ENCODE measurements around the gene ZC3H12C.

The ZC3H12C gene

DNA sequence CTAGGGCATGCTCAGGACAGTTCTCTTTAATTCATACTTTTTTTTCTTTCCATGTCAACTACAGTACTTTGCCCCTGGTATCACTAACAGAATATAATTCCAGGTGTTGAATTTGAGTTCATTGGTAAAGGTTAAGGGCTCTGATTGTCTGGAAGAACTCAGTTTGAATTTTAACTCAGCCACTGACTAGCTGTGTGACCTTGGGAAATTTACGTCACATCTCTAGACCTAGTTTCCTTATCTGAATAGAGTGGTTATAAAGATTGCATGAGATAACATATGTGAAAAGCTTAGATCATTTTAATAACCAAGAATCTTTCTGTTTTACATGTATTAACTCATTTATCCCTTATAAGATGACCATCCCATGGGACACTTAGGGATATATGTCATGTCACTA lies 15.8 kb upstream of the ZC3H12C start:
- WGBS, 2 experiments (ENCODE audit: insufficient coverage in 2 of 2), result no CpG with 5 or more reads among the region's 1 CpG
- H3K27ac ChIP-seq (ENCODE audit: low read depth, low read length, severe bottlenecking), result peak overlapping the region; percentile 32
- H3K4me3 ChIP-seq (ENCODE audit: extremely low read depth, insufficient read depth, low read length, poor library complexity, severe bottlenecking), result no peak overlapping the region
- H3K4me1 ChIP-seq (ENCODE audit: control insufficient read depth, insufficient read depth, low read length, poor library complexity, severe bottlenecking), result peaks cover 8% of the 10 kb centered on the region
- H3K36me3 ChIP-seq (ENCODE audit: control insufficient read depth, insufficient read depth, low read length), result no peaks in the 10 kb centered on the region
- peaks cover 6% of the 10 kb centered on the region for H3K9me3 ChIP-seq (ENCODE audit: control insufficient read depth, low read length)

DNA sequence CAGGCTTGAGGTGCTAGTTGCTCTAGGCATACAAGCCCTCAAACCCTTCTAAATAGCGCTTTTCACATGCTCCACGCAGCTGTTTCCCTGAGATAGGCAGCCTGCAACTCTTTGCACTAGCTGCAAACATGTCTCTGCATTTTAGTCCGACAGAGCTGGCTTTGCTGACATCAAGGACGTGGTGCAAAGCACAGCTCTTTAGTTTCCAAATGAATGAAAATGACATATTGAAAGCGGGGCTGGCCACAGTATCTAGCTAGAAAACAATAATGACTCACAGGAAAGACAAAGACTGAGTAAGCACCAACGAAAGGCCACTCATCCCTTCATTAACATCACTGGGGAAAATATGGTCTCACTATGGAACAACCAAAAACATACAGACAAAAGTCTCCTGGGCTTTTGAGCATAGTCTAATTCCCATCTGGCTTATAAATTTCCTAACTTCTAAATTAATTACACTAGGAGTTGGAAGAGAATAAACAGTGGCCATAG lies 15.3 kb upstream of the ZC3H12C start:
- WGBS, 2 experiments (ENCODE audit: insufficient coverage in 2 of 2), result 40 to 48% methylated on average over 4 to 6 of the region's 6 CpGs
- Histone ChIP-seq H3K27ac (ENCODE audit: low read depth, low read length, severe bottlenecking) (peak overlapping the region; percentile 32), H3K9me3 (ENCODE audit: control insufficient read depth, low read length) (peaks cover 6% of the 10 kb centered on the region), H3K4me1 (ENCODE audit: control insufficient read depth, insufficient read depth, low read length, poor library complexity, severe bottlenecking) (peaks cover 8% of the 10 kb centered on the region), H3K36me3 (ENCODE audit: control insufficient read depth, insufficient read depth, low read length) (no peaks in the 10 kb centered on the region), H3K4me3 (ENCODE audit: extremely low read depth, insufficient read depth, low read length, poor library complexity, severe bottlenecking) (no peak overlapping the region)

DNA sequence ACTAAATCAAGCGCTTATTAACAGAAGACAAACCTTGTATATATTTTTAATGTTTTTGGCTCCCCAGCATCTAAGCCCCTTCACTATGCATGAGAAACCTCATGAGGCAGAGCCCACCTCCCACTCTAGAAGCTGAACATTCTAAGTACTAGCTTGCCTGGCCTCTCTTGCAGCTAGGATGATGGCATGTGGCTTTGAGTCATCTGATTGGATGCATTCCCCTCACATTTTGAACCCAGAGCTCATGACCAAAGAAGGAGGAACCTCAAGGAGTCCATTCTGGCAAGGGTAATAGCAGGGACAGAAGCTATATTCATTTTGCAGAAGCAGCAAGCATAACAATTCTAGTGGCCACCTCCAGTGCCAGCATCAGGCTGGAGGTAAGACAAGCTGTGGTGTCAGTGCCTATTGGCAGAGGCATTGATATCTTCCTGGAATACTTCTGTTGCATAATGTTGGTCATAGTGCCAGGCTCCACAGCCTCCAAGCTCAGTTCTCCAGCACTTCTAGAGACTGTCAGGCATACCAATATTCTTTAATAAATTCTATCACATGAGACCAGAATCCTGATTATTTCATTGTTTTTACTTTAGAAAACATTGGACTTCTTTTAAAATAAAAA lies 14.2 kb upstream of the ZC3H12C start:
- H3K36me3 ChIP-seq (ENCODE audit: control insufficient read depth, insufficient read depth, low read length), result no peaks in the 10 kb centered on the region
- no CpG with 5 or more reads among the region's 1 CpG for whole genome bisulfite sequencing, 2 experiments (ENCODE audit: insufficient coverage in 2 of 2)
- peaks cover 6% of the 10 kb centered on the region for H3K9me3 ChIP-seq (ENCODE audit: control insufficient read depth, low read length)
- H3K27ac ChIP-seq (ENCODE audit: low read depth, low read length, severe bottlenecking), result no peak overlapping the region
- H3K4me1 ChIP-seq (ENCODE audit: control insufficient read depth, insufficient read depth, low read length, poor library complexity, severe bottlenecking), result peaks cover 8% of the 10 kb centered on the region
- H3K4me3 ChIP-seq (ENCODE audit: extremely low read depth, insufficient read depth, low read length, poor library complexity, severe bottlenecking), result no peak overlapping the region

DNA sequence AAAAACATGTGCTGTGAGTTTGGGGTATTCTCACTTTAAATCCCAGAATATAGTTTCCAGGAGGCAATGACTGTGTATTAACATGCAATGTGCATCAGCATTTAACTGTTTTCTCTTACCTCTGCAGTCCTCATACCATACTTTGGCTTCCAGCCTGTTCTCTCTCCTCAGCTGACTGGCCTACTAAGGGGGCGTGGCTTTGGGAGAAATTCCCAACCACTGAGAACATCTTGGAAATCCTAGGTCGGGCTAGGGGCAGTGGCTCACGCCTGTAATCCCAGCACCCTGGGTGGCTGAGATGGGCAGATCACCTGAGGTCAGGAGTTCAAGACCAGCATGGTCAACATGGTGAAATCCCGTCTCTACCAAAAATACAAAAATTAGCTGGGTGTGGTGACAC lies 13.5 kb upstream of the ZC3H12C start:
- Histone ChIP-seq H3K4me3 (ENCODE audit: extremely low read depth, insufficient read depth, low read length, poor library complexity, severe bottlenecking) (no peak overlapping the region), H3K27ac (ENCODE audit: low read depth, low read length, severe bottlenecking) (no peak overlapping the region), H3K36me3 (ENCODE audit: control insufficient read depth, insufficient read depth, low read length) (no peaks in the 10 kb centered on the region), H3K4me1 (ENCODE audit: control insufficient read depth, insufficient read depth, low read length, poor library complexity, severe bottlenecking) (peaks cover 8% of the 10 kb centered on the region), H3K9me3 (ENCODE audit: control insufficient read depth, low read length) (peaks cover 6% of the 10 kb centered on the region)
- 89 to 100% methylated on average over 3 of the region's 4 CpGs for WGBS, 2 experiments (ENCODE audit: insufficient coverage in 2 of 2)

DNA sequence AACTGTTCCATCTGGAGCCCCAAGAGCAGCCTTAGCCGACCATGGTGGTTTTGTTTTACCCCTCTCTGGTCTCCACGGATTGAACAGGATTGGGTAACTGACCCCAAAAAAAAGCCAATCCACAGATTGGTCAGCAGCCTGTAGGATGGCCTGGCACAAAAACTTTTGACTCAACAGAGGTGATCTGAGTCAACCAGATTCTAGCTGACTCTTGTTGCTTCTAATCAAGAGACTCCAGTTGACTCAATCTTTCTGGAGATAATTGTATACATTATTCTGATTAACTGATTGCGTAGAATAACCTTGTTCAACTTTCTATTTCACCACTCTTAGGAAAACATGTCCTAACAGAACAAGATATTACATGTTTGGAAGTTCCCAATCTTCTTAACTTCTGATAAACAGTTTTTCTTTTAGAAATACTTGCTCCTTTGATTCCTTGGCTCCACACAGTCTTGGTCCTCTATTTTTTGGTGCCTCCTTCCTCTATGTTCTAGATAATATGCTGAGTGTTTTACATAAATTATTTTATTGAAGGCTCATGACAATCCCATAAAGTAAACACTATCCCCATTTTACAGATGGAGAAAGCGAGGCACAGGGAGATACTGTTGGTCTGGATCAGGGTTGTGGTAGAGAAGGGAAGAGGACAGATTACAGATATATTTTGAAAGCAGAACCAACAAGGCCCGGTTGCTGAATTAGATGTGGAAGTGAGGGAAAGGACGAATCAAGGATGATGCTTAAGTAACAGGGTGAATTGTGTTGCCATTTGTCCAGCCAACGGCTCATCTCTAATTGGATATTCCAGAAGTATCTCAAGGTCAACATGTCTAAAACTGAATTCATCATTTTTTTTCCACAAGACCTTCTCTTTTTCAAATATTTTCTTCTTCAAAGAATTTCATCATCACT lies 11.5 kb upstream of the ZC3H12C start:
- Histone ChIP-seq H3K4me1 (ENCODE audit: control insufficient read depth, insufficient read depth, low read length, poor library complexity, severe bottlenecking) (peaks cover 5% of the 10 kb centered on the region), H3K36me3 (ENCODE audit: control insufficient read depth, insufficient read depth, low read length) (no peaks in the 10 kb centered on the region), H3K4me3 (ENCODE audit: extremely low read depth, insufficient read depth, low read length, poor library complexity, severe bottlenecking) (no peak overlapping the region), H3K27ac (ENCODE audit: low read depth, low read length, severe bottlenecking) (no peak overlapping the region), H3K9me3 (ENCODE audit: control insufficient read depth, low read length) (peaks cover 6% of the 10 kb centered on the region)
- 93 to 94% methylated on average over 4 to 6 of the region's 7 CpGs for whole genome bisulfite sequencing, 2 experiments (ENCODE audit: insufficient coverage in 2 of 2)

DNA sequence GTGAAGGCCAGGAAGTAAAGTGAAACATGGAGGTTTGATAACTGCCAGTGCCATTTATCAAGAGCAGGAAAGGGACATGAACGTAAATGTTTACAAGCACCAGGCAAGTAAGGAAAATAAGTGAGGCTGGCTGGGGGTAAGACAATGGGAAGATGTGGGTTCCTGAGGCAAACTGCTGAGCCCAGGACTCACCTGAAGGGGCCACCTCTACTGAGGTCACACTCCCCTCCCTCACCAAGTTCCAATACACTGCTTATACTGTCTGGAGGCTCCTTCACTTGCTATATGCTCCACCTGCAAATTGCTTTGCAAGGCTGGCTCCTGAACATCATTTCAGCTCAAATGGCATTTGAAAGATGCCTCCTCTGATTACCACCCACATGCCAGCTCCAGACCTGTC lies 10.3 kb upstream of the ZC3H12C start:
- Histone ChIP-seq H3K36me3 (ENCODE audit: control insufficient read depth, insufficient read depth, low read length) (no peaks in the 10 kb centered on the region), H3K9me3 (ENCODE audit: control insufficient read depth, low read length) (peaks cover 6% of the 10 kb centered on the region), H3K27ac (ENCODE audit: low read depth, low read length, severe bottlenecking) (no peak overlapping the region), H3K4me3 (ENCODE audit: extremely low read depth, insufficient read depth, low read length, poor library complexity, severe bottlenecking) (no peak overlapping the region), H3K4me1 (ENCODE audit: control insufficient read depth, insufficient read depth, low read length, poor library complexity, severe bottlenecking) (peaks cover 5% of the 10 kb centered on the region)
- 67% methylated on average over 1 of the region's 1 CpG; no CpG with 5 or more reads in 1 of the 2 experiments for WGBS, 2 experiments (ENCODE audit: insufficient coverage in 2 of 2)

DNA sequence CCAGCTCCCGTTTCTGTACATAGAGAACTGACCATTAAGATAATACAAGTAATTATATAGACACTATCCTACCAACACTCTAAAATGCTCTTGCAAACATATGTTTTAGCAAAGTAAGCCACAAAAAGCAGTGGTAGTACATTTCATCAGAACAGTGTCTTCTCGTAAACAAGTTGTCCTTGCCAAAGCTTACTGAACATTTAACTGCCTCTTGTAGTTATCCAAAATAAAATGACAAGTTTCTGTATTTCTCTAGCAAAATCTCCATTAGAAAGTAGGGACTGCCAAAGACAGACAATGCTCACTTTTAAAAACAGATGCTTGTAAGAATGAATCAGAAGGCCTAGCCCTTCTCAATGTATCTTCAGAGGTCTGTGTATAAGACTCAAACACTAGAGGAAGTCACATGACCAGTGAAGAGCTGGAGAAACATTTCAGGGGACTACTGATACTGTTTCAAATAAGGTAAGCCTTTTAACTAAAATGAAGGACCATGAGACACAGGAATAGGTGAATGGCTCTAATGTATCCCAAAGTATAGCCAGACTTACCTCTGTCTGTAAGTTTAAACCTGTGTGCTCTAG lies 7.8 kb upstream of the ZC3H12C start:
- no peak overlapping the region for H3K27ac ChIP-seq (ENCODE audit: low read depth, low read length, severe bottlenecking)
- H3K4me3 ChIP-seq (ENCODE audit: extremely low read depth, insufficient read depth, low read length, poor library complexity, severe bottlenecking), result no peak overlapping the region
- H3K9me3 ChIP-seq (ENCODE audit: control insufficient read depth, low read length), result no peaks in the 10 kb centered on the region
- H3K36me3 ChIP-seq (ENCODE audit: control insufficient read depth, insufficient read depth, low read length), result no peaks in the 10 kb centered on the region
- 100% methylated on average over 1 of the region's 2 CpGs for WGBS, 2 experiments (ENCODE audit: insufficient coverage in 2 of 2)
- H3K4me1 ChIP-seq (ENCODE audit: control insufficient read depth, insufficient read depth, low read length, poor library complexity, severe bottlenecking), result peaks cover 5% of the 10 kb centered on the region

DNA sequence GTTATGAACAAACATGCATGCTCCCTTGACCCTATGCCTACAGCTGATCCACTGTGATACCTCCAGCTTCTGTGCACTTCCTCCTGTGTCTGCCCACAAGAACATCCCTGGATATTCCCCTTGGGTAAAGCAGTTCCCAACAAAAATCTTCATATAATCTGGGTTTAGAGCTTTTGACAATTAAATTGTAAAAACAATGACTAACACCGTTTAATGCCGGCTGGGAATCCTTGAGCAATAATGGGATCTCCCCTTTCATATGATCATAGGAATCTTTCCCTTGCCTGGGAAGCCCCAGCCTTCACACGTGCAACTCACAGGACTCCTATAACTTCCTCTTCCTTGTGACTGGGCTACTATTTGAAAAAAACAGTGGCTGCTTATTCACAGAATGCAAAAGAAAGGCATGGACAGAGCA lies 6.3 kb upstream of the ZC3H12C start:
- Histone ChIP-seq H3K9me3 (ENCODE audit: control insufficient read depth, low read length) (no peaks in the 10 kb centered on the region), H3K4me3 (ENCODE audit: extremely low read depth, insufficient read depth, low read length, poor library complexity, severe bottlenecking) (no peak overlapping the region), H3K36me3 (ENCODE audit: control insufficient read depth, insufficient read depth, low read length) (no peaks in the 10 kb centered on the region), H3K4me1 (ENCODE audit: control insufficient read depth, insufficient read depth, low read length, poor library complexity, severe bottlenecking) (peaks cover 5% of the 10 kb centered on the region), H3K27ac (ENCODE audit: low read depth, low read length, severe bottlenecking) (no peak overlapping the region)
- WGBS, 2 experiments (ENCODE audit: insufficient coverage in 2 of 2), result 75% methylated on average over 1 of the region's 3 CpGs; no CpG with 5 or more reads in 1 of the 2 experiments

DNA sequence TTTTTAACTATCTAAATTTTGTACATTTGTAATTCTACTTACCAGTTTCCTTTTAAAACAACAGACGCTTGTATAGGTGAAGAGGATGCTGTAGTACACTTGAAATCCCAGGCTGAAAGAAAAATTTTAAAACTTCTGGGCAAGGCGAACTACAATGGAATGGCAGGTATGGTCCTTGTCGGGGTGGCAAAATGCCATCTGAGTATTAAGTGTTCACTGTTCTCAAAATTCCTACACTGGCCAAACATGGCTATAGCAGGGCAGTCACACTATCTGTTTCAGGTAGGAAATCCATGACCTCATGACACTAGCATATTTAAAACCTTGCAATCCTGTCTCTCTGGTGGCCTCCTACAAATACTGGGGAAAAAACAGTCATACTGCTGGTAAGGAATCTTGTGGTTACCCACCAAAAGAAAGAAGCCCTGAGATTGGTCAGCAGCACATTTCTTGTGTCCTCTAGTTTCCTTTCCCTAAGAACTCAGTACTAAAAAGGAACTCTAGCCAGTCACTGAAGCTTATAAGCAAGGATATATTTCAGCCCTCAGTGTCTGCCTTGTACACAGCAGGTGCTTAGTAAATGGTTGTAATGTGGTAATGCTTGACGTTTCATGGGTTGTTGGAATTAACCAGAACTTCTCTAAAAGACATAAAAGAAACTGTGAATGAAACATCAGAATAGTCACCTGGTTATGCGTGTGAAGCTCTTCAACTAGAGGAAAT lies 5.2 kb upstream of the ZC3H12C start:
- Histone ChIP-seq H3K4me1 (ENCODE audit: control insufficient read depth, insufficient read depth, low read length, poor library complexity, severe bottlenecking) (peaks cover 5% of the 10 kb centered on the region), H3K4me3 (ENCODE audit: extremely low read depth, insufficient read depth, low read length, poor library complexity, severe bottlenecking) (no peak overlapping the region), H3K9me3 (ENCODE audit: control insufficient read depth, low read length) (no peaks in the 10 kb centered on the region), H3K36me3 (ENCODE audit: control insufficient read depth, insufficient read depth, low read length) (no peaks in the 10 kb centered on the region), H3K27ac (ENCODE audit: low read depth, low read length, severe bottlenecking) (no peak overlapping the region)
- 78 to 98% methylated on average over 3 to 4 of the region's 5 CpGs for WGBS, 2 experiments (ENCODE audit: insufficient coverage in 2 of 2)

DNA sequence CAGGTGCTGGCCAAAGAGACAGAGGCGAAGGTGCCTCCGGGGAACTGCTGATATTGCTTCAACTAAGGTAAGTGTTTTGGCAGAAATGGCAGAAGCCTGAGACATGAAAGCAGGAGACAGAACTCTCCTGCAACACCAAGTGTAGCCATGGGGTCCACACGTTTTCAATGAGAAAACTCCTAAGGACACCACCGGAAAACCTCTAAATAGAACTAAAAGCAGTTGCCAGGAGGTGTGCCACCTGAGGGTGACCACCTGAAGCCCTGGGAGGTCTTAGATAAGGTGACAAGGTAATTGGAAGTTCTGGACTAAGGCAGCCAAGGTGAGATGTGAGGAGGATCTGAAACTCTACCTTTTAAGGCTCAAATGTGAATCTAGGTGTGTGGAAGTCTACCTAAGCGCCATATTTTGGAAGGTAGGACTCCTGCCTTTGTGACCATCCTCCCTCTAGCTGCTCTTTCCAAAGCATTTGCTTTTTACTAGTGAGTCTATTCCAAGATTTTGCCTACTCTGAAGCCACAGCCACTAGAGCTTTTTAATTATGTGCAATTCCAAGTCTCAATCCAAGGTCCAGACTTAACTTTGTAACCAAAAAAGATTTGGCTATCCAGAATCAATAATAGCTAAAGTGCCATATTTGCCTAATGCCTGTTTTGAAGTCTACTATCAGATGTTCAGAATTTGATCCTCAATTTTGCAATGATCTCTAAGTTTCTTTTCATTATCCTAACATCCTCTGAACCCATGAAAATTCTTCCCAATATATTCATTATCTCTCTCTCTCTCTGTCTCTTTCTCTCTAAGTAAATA lies 4.5 kb upstream of the ZC3H12C start:
- WGBS, 2 experiments (ENCODE audit: insufficient coverage in 2 of 2), result 93 to 95% methylated on average over 3 to 5 of the region's 5 CpGs
- H3K36me3 ChIP-seq (ENCODE audit: control insufficient read depth, insufficient read depth, low read length), result no peaks in the 10 kb centered on the region
- H3K4me1 ChIP-seq (ENCODE audit: control insufficient read depth, insufficient read depth, low read length, poor library complexity, severe bottlenecking), result peaks cover 5% of the 10 kb centered on the region
- H3K27ac ChIP-seq (ENCODE audit: low read depth, low read length, severe bottlenecking), result no peak overlapping the region
- no peaks in the 10 kb centered on the region for H3K9me3 ChIP-seq (ENCODE audit: control insufficient read depth, low read length)
- H3K4me3 ChIP-seq (ENCODE audit: extremely low read depth, insufficient read depth, low read length, poor library complexity, severe bottlenecking), result no peak overlapping the region
